GM12874 (cell line): Measurements from ENCODE around the gene CALML6.
A peak's percentile ranks its signal among the peaks of the same experiment; 100 is the strongest.

Experiments used
- TF ChIP-seq, protein P1 (sequence below): IDR thresholded peaks from 2 replicates; pipeline ENCODE4 v1.5.1; 2011; ENCODE audit warnings: low read depth, mild to moderate bottlenecking, control low read depth, low read length, moderate library complexity; ENCODE audit not compliant: insufficient read depth

CALML6 gene

DNA sequence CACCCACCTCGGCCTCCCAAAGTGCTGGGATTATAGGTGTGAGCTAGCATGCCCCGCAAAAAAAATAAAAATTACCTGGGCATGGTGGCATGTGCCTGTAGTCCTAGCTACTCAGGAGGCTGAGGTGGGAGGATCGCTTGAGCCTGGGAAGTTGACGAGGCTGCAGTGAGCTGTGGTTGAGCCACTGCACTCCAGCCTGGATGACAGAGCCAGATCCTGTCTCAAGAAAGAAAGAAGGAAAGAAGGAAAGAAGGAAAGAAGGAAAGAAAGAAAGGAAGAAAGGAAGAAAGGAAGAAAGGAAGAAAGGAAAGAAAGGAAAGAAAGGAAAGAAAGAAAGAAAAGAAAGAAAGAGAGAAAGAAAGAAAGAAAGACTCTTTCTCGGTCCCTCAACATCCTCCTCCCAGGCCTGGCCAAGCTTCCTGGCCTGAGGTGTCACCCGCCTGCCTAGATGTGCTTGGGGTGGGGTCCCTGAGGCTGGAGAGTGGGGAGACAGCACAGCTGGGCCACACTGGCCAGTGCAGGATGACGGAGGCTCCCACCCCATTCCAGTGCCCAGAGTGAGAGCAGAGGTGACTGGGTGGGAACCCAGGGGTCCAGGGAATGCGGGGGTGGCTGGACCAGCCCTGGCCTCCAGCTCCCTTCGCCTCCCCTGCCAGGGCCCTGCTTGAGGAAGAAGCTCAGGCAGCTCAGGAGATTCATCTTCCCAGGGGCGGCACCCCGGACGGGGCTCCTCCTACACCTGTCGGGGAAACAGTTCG lies 14.0 kb upstream of the CALML6 start:
- TF ChIP-seq, protein P1, sequence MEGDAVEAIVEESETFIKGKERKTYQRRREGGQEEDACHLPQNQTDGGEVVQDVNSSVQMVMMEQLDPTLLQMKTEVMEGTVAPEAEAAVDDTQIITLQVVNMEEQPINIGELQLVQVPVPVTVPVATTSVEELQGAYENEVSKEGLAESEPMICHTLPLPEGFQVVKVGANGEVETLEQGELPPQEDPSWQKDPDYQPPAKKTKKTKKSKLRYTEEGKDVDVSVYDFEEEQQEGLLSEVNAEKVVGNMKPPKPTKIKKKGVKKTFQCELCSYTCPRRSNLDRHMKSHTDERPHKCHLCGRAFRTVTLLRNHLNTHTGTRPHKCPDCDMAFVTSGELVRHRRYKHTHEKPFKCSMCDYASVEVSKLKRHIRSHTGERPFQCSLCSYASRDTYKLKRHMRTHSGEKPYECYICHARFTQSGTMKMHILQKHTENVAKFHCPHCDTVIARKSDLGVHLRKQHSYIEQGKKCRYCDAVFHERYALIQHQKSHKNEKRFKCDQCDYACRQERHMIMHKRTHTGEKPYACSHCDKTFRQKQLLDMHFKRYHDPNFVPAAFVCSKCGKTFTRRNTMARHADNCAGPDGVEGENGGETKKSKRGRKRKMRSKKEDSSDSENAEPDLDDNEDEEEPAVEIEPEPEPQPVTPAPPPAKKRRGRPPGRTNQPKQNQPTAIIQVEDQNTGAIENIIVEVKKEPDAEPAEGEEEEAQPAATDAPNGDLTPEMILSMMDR: no peak

DNA sequence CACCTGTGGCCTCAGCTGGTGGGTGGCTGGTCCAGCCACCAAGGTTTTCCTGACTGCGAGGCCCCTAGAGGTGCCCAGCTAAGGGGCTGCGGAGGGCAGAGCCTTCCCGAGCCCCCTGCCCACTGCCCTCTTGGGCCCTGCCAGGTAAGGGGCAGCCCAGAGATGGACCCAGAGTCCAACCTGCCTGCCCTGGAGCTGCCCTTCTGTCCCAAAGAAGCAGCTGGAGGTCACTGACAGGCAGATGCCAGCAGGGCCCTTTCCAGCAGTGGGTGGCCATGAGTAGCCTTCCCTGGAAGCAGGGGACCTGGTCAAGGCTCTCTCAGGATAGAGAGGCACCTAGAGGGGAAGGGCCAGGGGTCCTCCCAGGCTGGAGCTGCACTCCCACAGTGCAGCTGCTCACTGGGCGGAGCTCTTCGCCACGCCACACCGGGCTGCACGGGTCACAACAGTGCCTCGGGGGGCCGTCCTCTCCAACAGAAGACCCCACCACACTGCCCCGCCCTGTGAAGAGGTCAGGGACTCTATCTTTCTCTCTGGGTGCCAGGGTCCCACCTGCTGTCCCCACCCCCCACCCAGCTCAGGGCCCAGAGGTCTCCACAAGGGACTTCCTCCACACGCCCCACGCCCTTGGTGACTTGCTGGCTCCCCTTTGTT lies 13.3 kb upstream of the CALML6 start:
- TF ChIP-seq, protein P1: no peak

DNA sequence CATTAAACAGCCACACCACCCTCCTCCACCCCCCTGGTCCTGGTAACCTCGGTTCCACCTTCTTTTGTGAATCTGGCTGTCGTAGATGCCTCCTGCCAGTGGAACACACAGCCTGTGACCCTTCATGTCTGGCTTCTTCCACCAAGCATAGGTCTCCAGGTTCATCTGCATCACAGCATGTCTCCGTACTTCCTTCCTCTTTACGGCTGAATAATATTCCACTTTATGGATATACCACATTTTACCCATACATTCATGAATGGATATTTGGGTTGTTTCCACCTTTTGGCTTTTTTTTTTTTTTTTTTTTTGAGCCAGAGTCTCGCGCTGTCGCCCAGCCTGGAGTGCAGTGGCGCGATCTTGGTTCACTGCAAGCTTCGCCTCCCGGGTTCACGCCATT lies 11.8 kb upstream of the CALML6 start:
- TF ChIP-seq, protein P1: no peak

DNA sequence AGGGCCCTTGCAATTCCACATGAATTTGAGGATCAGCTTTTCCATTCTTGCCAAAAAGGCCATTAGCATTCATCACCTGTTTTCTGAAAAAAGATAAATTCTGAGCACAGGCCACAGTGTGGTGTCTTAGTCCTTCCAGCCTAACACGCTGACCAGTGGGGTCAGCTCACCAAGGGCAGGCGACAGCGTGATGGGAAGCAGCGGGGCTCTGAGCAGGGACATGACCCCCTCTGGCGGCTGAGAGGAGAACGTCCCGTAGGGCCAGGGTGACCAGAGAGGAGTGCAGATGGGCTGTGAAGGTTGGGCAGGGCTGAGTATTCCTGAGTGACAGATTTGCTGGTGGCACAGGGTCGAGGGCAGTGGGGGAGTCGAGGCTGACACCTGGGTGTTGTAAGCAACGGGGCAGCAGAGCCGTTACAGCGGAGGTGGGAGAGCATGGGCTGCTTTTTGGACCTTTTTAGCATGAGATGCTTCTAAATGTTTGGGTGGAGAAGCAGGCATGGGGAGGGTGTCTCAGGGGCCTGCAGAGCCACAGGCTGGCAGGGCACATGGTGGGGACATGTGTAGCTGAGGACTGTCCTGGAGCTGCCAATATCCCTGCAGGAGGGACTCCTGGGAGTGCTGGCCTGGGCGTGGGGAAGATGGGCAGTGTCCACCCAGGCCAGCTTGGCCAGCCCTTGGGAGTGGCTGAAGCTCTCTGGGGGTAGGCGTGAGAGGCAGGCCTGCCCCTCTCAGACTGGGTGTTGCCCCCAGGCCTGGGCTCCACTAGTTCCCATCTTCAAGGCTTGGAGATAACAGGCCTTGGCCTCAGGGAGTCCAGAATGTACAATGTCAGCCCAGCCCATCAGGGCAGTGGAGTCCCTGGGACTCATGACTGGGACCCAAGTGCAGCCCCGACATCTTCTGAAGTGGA lies 8.6 kb upstream of the CALML6 start:
- TF ChIP-seq, protein P1: peak; percentile 96

DNA sequence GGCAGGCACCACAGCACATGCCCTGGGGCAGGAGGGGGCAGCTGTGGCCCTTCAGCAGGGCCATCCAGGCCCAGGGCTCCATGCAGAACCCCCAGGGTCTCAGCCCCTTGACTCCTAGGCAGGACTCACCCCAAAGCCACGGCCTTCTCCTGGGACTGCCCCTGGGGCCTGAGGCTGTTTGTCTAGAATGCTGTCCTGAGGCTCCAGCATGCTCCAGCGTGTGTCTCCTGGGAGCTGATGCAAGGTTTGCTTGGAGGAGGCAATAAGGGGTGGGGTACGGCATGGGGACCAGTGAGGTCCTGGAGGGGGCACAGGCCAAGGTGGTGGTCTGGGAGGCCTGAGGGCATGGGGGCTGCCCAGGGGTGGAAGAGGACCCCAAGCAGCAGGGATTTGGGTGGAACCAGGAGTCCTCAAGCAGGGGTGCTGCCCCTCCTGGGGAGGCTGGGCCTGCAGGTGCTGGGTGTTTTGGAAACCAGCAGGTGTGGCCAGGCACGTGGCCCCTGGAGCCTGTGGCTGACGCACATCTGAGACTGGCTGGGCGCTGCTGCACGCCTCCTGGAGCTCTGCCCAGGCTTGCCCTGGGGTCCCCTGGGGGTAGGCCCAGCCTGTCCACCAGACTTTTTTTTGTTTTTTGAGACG lies 7.8 kb upstream of the CALML6 start:
- TF ChIP-seq, protein P1: 0 out of 2 replicates have a peak, but pooled peaks have one; percentile 1

DNA sequence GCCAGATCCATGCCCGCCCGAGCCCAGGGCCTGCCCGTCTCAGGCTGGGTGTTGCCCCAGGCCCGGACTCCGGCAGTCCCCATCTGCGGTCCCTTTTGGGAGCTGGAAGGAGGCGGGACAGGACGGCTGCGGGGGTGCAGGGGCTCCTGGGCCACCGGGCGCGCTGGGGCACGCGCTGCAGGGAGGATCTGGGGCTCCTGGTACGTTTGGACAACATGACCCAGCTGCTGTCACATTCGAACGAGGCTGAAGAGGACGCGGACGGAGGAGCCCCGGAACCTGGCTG lies 6.6 kb upstream of the CALML6 start:
- TF ChIP-seq, protein P1: no peak

DNA sequence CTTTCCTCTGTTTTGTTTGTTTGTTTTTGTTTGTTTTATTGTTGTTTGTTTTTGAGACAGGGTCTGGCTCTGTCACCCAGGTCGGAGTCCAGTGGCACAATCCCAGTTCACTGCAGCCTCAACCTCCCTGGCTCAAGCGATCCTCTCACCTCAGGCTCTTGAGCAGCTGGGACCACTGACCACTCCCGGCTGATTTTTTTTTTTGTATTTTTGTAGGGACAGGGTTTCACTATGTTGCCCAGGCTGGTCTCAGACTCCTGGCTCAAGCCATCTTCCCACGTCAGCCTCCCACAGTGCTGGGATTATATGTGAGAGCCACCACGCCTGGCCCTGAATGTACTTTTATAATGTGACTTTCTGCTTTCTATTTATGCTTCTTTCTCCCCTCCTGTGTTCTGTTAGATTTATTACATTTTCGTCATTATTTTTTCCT lies 5.0 kb upstream of the CALML6 start:
- TF ChIP-seq, protein P1: no peak
